GM21723 (cell line): ENCODE data around the gene IREB2.

ENCODE experiments used
- ATAC-seq: cut with Tn5 transposase; IDR thresholded peaks from one replicate; pipeline ENCODE4 v1.9.1; 2021; ENCODE audit warnings: mild to moderate bottlenecking, moderate library complexity; ENCODE audit not compliant: unreplicated experiment

IREB2 gene

DNA sequence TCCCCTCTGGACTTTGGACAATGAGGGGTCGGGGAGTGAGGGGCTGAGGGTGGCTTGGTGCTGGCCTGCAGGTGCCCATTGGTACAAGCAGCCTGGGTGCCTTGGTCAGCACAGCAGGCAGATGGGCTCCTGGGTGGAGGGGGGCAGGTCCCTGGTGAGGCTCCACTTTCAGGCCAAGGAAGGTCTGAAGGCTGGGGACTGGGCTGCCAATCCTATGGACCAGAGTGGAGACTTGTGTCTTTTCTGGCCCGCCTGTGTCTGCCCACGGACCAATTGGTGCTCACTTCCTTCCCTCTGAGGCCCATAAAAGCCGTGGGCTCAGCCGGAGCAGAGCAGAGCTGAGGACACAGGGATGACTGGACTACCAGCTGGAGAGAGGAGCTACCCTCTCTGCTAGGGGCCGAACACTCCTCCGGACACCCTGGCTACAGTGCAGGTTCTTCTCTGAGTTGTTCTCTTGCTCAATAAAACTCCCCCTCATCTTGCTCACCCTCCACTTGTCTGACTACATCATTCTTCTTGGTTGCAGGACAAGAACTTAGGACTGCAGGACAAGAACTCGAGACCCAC, 31.9 kb upstream of the IREB2 start:
- no peak for ATAC-seq

DNA sequence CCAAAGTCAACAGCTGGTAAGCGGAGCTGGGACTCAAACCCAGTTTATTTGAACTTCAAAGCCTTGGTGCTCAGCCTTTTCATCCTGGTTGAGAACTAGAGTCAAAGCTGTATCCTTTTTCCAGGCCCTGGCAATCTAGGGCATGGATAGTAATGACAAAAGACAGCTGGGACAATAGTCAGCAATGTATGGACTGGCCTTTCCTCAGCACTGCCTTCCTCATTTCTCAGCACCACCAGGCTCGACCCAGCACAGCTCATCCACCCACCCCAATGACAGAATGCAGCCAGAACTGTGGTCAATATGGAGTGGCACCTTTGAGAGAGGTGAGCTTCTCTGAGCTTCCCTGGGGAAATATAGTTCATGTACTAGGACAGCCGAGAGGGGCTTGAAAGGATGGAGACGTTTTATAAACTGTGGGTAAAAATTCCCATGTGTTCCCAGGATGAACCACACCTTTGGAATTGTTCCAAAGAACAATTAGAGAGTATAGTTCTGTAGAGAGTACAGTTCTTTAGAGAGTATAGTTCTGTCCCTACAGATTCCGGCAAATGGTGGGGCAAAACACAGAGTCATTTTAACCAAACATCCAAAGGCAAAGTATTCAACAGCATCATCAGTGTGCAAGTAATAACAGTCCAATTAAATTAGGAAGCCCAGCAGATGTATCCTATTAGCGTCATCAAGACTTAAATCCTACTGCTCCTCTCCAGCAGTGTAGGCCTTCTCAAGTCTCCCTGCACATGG, 30.2 kb upstream of the IREB2 start:
- ATAC-seq, result no peak

DNA sequence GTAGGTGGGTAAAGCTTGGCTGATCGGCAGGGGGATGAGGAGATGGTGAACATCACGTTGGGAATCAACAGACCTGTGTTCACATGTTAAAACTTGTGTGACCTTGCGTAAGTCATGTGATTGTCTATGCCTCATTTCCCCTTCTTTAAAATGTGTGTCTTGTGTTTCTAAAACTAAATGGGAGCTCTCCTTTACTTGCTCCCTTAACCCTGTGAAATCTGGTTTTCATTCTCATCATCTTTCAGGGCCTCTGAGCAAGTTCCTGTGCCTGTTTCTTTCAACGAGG, 29.7 kb upstream of the IREB2 start:
- no peak for ATAC-seq

DNA sequence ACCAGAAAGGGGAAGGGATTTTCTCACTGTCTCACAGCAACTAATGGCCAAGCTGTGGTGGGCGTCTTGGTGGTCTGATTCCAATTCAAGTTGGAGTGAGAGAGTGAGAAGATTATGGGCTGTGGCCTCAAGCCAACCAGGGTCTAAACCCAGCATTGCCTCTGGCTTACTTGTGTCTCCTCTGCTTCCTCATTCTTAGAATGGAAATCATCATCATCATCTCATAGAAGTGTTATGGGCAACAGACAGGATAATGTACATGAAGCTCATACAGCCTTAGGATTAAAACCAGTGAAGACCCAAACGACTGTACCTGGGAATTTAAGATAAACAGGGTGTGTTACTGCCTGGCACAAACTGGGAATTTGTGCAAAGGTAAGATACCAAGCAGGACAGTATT, 29.1 kb upstream of the IREB2 start:
- ATAC-seq, result no peak

DNA sequence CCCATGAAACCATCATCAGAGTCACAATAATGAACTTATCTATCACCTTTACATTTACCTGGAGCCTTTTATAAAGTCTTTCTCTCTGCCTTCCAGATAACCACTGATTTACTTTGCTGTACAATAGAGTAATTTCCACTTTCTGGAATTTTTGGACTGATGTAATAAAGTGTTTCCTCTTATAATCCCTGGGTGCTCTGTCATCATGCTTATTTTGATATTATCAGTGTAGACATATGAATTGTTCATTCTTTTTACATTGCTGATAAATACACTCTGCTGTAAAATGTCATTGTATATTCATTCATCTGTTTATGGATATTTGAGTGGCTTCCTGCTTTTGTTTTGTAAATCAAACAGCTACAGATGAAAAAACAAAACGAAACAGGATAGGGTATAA, 27.0 kb upstream of the IREB2 start:
- no peak for ATAC-seq

DNA sequence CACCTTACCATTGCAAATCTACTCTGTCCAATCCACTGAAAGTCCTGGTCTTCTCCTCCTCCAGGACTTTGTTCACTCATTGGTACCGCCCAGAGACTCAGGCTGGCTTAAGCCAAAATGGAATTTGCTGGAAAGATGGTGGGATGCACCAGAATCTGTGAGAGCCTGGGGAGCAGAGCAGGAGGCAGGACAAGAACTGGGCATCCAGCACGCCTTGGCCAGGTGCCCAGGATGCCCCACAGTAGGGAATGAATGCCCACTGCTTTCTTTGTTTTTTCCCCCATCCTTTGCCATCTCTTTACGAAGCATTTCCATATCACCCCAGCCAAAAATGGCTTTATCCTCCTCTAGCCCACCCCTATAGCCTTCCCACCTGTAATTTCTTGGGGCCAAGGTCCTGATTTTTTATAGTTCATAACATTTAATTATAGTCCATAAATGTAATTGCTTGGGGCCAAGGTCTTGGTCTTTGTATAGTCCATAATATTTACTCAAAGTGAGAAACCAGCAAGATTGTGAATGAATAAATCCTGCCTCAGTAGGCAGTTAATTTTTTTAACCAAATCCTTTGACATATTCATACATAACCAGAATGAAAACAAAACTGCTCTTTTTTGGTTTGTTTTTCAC, 23.3 kb upstream of the IREB2 start:
- no peak for ATAC-seq

DNA sequence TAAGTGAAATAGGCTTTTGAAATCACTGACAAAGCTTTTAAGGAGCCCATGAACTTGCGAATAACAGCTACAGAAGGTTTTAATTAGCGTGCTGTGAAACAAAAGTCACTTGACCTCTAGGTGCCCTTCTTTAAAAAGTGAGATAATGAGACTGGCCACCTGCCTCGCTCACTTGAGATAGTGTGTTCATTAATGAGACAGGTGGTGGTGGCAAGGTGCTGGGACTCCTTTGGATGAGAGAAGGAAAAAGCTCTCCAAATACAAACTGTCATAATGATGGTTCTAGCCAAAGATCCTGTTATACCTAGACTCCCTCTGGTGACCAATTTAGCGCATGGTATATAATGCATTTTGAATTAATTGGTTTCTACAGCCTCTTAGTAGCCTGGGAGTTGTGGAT, 22.7 kb upstream of the IREB2 start:
- no peak for ATAC-seq

DNA sequence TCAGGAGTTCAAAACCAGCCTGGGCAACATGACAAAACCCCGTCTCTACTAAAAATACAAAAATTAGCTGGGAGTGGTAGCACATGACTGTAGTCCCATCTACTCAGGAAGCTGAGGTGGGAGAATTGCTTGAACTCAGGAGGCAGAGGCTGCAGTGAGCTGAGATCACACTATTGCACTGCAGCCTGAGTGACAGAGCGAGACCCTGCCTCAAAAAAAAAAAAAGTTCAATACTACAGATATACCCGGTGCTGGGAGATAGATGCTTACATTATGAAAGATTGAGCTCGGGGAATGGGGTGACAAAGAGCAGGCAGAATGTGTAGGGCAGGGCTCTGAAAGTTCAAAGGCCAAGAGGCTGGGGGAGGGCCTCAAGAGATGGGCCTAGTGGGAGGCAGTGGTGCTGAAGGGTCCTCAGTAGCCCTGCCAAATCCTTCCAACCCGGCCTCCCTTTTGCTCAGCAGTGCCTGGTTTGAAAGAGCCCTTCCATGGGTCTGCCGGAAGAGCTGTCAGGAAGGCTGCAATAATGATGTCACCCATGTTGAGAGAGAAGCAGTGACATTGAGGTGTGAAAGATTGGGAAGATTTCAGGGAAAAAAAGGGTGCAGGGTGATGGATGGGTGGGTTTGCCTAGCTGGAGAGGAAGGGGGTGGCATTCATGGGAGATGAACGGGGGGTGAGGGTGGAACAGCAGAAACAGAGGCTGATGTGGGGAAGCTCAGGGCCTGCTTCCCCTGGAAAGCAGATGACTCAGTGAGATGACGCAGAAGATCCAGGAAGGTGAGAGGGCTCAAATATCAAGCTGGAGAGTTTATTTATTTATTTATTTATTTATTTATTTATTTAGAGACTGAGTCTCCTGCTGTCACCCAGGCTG, 20.0 kb upstream of the IREB2 start:
- no peak for ATAC-seq

DNA sequence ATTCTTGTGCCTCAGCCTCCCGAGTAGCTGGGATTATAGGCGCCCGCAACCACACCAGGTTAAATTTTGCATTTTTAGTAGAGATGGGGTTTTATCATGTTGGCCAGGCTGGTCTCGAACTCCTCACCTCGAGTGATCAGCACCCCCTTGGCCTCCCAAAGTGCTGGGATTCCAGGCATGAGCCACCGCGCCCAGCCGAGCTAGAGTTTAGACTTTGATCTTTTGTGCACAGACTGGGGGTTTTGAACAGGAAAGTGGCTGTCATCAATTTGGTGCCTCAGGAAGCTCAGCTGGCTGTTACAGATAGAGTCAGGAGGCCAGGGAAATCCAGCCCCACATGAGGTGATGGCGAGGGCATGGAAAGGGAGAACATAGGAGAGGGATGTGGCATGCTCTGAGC, 19.3 kb upstream of the IREB2 start:
- ATAC-seq, result no peak

DNA sequence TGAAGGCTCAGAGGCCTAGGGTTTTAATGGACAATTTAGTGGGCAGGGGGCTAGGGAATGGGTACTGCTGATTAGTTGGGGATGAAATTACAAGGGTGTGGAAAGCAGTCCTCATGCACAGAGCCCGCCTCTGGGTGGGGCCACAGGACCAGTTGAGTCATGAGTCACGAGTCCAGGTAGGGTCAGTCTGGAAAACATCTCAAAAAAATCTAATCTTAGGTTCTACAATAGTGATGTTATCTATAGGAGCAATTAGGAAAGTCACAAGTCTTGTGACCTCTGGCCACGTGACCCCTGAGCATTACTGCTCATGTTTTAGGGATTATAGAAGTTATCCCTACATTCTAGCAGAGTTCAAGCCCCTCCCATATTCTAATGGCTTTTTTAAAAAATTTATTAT, 18.6 kb upstream of the IREB2 start:
- ATAC-seq, result no peak

DNA sequence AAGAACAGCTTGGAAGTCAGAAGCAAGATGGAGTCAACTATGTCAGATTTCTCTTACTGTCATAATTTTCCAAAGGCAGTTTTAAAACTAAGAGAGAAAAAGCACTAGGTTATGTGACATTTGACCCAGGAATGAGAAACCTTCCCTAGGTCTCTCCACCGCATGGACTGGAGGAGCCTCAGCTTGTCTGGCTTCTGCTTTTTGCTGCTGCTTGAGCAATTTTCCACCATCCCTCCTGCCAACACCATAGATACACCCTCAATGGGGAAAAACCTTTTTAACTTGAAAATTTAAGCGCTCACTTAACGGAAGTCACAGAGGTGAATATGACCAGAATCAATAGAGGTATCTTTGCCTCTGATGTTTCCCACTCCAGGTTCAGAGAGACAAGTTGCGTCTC, 17.8 kb upstream of the IREB2 start:
- no peak for ATAC-seq

DNA sequence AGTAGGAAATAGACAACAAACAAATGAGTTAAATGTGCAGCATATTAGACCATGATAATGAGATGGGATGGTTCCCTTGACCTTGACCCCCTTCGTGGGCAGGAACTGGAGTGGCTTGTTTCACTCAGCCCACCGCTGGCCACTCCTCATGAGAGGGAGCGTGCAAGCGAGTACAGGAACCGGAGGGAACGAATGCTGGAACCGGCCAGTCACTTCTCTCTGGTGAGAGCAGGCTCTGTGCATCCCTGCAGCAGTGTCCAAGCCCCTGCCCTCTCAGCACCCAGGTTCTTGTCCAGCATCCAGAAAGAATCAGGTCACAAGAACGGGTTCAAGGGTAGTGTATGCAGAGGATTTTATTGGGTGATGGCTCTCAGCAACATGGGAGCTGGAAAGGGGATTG, 17.2 kb upstream of the IREB2 start:
- ATAC-seq, result no peak

DNA sequence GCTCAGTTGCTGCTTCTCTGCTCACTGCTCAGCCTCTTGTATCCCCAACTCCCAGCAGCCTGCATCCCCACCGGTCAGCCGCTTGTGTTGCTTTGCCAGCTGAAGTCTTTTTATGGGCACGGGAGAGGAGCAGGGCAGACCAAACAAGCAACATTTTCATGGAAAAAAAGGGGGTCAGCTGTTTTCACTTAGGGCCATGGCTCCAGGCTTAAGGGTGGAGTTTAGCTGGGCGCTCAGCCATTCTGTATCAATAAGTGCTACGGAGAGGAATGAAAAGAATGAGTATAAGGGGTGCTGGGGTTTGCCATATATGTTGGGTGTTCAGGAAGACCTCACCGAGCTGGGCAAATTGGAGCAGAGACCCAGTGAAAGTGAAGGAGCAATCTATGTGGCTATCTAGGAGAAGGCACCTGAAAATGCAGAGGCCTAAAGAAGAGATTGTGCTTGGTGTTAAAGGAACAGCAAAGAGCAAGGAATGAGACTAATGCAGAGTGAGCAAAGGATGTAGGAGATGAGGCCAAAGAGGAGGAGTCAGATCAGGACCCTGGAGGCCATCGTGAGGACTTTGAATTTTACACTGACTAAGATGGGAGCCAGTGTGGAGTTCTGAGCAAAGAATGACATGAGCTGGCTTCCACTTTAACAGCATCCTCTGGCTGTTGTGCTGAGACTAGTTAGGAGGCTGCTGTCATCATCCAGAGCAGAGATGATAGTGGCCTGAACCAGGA, 16.6 kb upstream of the IREB2 start:
- no peak for ATAC-seq

DNA sequence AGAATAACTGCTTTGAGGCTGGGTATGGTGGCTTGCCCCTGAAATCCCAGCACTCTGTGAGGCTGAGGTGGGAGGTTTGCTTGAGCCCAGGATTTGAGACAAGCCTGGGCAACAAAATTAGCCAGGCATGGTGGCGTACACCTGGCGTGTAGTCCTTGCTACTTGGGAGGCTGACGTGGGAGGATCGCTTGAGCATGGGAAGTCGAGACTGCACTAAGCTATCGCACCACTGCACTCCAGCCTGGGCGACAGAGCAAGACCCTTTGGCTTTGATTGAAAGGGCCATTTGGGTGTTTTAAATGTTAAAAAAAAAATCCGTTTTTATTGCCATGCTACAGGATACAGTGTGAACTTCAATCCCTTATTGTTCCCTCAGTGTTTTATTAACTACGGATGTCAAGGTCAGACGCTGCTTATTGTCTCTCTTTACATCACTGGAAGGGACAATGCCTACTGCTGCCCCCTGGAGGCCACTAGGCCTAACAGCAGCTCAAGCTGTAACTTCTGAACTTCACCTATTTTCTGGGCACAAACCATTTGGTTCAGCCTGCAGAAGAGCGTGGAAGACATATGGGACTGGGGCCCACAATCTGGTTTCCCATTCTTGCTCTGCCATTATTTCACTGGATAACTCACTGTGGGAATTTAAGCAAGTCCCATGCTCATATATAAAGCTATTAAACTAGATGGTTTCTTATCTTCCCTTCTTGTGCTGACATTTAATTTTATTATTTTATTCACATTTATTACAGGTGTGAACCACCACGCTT, 15.3 kb upstream of the IREB2 start:
- no peak for ATAC-seq

DNA sequence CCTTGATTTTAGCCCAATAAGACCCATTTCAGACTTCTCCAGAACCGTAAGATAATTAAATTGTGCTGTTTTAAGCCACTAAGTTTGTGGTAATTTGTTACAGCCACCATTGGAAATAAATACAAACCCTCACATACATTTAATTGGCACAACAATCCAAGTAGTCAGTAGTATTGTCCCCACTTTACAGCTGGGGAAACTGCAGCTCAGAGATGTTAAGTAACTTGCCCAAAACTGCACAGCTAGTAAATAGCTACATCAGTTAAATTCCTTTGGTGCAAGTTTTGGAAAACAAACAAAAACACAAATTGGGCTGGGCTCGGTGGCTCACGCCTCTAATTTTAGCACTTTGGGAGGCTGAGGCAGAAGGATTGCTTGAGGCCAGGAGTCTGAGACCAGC, 13.3 kb upstream of the IREB2 start:
- ATAC-seq, result no peak

DNA sequence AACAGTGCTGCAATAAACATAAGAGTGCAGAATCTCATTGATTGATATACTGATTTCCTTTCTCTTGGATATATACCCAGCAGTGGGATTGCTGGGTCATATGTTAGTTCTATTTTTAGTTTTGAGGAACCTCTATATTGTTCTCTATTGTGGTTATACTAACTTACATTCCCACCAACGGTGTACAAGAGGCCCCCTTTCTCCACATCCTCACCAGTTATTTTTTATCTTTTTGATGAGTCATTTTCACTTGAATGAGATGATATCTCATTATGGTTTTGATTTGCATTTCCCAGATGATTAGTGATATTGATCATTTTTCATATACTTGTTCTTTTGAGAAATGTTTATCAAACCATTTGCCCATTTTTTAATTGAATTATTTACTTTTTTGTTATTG, 12.4 kb upstream of the IREB2 start:
- no peak for ATAC-seq

DNA sequence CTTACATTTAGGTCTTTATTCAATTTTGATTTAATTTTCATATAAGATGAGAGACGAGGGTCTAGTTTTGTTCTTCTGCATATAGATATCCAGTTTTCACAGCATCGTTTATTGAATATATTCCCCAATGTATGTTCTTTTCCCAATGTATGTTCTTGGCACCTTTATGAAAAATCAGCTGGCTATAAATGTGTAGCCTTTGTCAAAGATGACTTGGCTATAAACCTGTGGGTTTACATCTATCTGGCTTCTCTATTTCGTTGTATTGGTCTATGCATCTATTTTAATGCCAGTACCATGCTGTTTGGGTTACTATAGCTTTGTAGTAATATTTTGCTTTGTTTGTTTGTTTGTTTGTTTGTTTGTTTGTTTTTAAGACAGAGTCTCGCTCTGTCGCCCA, 11.7 kb upstream of the IREB2 start:
- no peak for ATAC-seq

DNA sequence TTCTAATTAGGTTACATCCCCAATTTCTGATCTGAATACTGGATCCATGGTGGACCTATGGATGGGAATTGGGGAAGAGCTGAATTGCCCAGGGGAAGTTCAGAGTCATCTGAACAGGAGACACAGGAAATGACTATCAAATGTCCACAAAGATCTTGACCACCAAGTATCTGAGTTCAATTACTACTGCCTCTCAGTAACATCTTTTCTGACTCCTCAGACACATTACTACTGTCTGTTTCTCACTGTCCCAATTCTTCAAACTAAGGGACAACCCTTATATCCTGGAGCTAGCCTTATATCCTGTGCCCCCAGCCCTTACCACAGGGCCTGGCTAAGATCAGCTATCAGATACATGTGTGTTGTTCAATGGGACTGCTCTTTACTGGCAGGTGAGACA, 10.1 kb upstream of the IREB2 start:
- no peak for ATAC-seq

DNA sequence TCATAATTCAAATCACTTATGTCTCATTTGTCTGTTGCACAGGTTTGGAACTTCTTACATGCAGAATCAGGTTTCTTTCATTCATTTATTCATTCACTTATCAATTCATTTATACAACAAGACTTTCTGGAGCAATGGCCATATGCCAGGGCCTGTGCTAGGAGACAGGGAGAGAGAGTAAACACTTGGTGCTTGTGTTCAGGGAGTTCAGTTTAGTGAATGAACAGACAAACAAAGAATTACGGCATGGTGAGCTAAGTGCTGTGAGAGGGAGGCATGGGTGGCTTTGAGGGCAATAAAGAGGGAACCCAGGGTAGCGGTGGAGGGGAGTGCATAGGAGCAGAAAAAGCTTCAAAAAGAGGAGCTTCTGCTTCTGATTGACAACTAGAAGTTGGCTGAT, 8.5 kb upstream of the IREB2 start:
- no peak for ATAC-seq

DNA sequence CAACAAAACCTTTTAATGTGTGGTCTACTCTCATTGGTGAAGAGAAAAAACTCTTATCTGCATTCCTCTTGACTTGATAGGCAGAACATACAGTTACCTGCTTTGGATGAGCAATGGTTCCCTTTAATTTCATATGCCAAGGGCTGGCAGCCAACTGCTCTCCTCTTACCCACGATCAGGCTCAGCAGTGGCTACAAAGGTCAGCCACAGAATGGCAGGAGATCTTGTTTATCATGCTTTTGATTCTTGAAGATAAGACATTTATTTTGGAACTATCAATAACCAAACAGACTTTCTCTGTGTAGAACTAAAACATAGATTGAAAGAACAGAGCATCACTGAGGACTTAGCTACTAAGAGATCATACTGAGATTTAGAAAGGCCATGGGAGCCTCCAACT, 6.1 kb upstream of the IREB2 start:
- ATAC-seq, result no peak

DNA sequence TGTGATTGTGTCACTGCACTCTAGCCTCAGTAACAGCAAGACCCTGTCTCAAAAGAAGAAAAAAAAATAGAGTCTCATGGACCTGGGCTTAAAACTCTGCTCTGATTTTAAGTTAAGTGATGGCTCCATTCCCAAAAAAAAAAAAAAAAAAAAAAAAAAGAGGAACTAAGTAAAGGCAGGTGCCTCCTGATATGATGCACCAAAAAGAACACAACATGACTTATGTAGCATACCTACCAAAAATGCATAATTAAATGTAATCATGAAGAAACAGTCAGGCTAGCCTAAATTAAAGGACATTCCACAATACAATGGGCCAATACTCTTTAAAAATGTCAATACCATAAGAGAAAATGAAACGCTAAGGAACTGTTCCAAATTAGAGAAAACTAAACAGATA, 5.4 kb upstream of the IREB2 start:
- ATAC-seq, result no peak
